Left lung (tissue), 10 donors: Measurements from ENCODE around the gene RFX2. TPM values are rescaled to one million over a fixed set of nuclear protein-coding genes. Genes with fewer than 3 reads are reported as not detected.

Experiments
- ATAC-seq: fragments of 200-7000 bp; cut with Tn5 transposase; one replicate; pipeline ENCODE4 v1.9.1; 2020; ENCODE audit warnings: moderate library complexity
- DNase-seq, 4 donors: peaks; one replicate each; pipeline ENCODE4 v3.0.0-alpha.2; 2013 to 2020
- H3K27ac ChIP-seq, 2 donors: fragments of 200-600 bp; sonication (generic) in 1 of 2; one replicate each; pipeline versions ENCODE4 v1.5.0 to v1.8.0; 2020 to 2021
- H3K27me3 ChIP-seq, 2 donors: fragments of 200-600 bp; sonication (generic) in 1 of 2; one replicate each; pipeline versions ENCODE4 v1.5.0 to v1.8.0; 2020 to 2021
- H3K36me3 ChIP-seq, 2 donors: fragments of 200-600 bp; sonication (generic) in 1 of 2; one replicate each; pipeline versions ENCODE4 v1.5.0 to v1.8.0; 2020 to 2021
- H3K4me1 ChIP-seq, 2 donors: fragments of 200-600 bp; one replicate each; pipeline ENCODE4 v1.8.0; 2021
- H3K4me3 ChIP-seq, 2 donors: fragments of 200-600 bp; sonication (generic) in 1 of 2; one replicate each; pipeline versions ENCODE4 v1.5.0 to v1.8.0; 2020 to 2021; ENCODE audit warnings: mild to moderate bottlenecking in 1 of 2
- H3K9me3 ChIP-seq, 2 donors: fragments of 200-600 bp; sonication (generic) in 1 of 2; one replicate each; pipeline versions ENCODE4 v1.5.0 to v1.8.0; 2020 to 2021
- intact Hi-C, 2 donors: fragments of 100-400 bp; cut with DNase I; formaldehyde crosslinking; loops; one replicate each; pipeline versions ENCODE4 v1.11.2 to v1.14.2; 2022
- polyA plus RNA-seq, 6 donors: library from polyadenylated mRNA; unstranded; fragments of 120-200 nt; gene quantifications; one replicate each; pipeline ENCODE4 v1.2.1, GENCODE V29; 2013; ENCODE audit not compliant: insufficient read length in 6 of 6
- total RNA-seq, 2 donors: library from RNA; stranded (reverse); fragmentation: NEBNext Ultra II Directional; extraction: Animal tissue kit (Norgen Biotek cat#: 25700); gene quantifications; one replicate each; pipeline ENCODE4 v1.2.1, GENCODE V29; 2021
- TF ChIP-seq, protein P1 (sequence below), 2 donors: fragments of 200-600 bp; sonication (generic) in 1 of 2; IDR thresholded peaks; one replicate each; pipeline versions ENCODE4 v1.5.0 to v1.8.0; 2021; ENCODE audit warnings: antibody characterized with exemption in 2 of 2
- donor health status: DM: no; HTN: yes; CAD: no.
- donor health status: DM: no; HTN: no; CAD: no.

The RFX2 gene
- total and polyA plus RNA-seq, 8 donors = 12.7 to 18.8 (median 16.5) TPM

DNA sequence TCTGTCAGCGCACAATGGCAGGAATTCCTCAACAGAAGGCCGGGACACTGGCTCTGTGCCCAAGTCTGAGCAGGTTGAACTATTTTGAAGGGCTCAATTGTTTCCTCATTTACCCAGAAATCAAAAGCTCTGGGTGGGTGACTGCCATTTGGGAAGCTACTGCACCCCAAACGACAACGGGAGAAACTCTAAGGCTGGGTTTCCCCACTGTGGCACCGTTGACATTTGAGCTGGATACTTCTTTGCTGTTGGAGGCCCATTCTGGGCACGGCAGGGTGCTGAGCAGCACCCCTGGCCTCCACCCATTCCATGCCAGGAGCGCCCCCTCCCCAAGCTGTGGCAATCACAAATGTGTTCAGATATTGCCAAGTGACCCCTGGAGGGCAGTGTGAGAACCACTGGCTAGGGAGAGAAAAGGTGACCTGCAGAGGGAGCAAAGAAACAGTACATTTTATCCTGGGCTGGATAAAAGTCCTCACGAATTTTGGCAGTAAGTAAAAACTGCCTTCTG, 62.5 kb downstream of the RFX2 start:
- TF ChIP-seq, protein P1, sequence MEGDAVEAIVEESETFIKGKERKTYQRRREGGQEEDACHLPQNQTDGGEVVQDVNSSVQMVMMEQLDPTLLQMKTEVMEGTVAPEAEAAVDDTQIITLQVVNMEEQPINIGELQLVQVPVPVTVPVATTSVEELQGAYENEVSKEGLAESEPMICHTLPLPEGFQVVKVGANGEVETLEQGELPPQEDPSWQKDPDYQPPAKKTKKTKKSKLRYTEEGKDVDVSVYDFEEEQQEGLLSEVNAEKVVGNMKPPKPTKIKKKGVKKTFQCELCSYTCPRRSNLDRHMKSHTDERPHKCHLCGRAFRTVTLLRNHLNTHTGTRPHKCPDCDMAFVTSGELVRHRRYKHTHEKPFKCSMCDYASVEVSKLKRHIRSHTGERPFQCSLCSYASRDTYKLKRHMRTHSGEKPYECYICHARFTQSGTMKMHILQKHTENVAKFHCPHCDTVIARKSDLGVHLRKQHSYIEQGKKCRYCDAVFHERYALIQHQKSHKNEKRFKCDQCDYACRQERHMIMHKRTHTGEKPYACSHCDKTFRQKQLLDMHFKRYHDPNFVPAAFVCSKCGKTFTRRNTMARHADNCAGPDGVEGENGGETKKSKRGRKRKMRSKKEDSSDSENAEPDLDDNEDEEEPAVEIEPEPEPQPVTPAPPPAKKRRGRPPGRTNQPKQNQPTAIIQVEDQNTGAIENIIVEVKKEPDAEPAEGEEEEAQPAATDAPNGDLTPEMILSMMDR (IDR thresholded peaks at IDR 0.05) = peak; percentile 40 to 48
- ATAC-seq (peak; percentile 79), DNase-seq (peak in 1 of 4 donors; percentile 74)
- H3K27me3 ChIP-seq = no peaks in the 10 kb centered on the region
- no peaks in the 10 kb centered on the region for H3K9me3 ChIP-seq
- no peak overlapping the region for H3K27ac ChIP-seq
- no peak overlapping the region for H3K4me3 ChIP-seq
- peaks cover 0 to 23% of the 10 kb centered on the region in 2 donors for H3K36me3 ChIP-seq
- intact Hi-C loops = loop anchor here in 1 of 2 donors (2.0 kb wide), 1 partner anchor 77 kb away; no protein-coding TSS in a partner anchor
- peaks cover 11 to 21% of the 10 kb centered on the region in 2 donors for H3K4me1 ChIP-seq

DNA sequence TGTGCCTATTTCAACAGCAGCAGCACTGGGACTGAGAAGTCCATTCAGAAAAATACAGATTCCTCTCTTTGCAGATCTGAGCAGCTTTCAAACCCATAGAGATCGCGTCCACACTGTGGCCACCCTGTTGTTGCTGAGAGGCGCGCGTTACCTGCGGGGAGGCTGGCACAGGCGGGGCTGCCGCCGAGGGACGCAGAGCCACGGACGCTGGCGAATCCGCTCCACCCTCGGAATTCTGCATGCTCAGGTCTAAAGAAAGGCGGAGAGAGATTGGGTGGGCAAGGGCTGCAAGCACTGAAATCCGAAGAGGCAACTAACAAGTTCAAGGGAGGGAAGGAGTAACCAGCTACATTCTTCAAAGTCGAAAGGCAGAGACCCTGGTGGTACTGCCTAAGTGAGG, 63.0 kb downstream of the RFX2 start:
- no peak for ATAC-seq

DNA sequence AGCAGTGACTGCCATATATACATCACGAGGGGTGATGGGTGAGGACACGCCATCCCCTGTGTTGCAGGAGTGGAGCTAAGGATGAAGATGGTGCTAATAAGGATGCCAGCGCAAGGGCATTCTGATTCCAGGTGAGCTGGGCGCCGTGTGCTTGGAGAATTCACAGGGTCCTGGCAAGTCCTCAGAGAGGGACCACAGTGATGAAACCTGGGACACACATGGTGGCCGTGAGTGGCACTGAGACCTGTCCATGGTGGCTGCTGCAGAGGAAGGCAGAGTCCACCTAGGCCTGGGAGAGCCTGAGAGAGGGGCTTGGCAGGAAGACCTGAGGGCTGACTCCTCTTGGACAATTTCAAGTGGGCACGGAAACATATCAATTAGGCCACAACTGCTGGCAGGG, 65.2 kb downstream of the RFX2 start:
- H3K27ac ChIP-seq = no peak overlapping the region
- H3K27me3 ChIP-seq = no peaks in the 10 kb centered on the region
- H3K4me3 ChIP-seq = no peak overlapping the region
- H3K9me3 ChIP-seq = no peaks in the 10 kb centered on the region
- H3K4me1 ChIP-seq = peaks cover 11 to 21% of the 10 kb centered on the region in 2 donors
- TF ChIP-seq, protein P1 (IDR thresholded peaks at IDR 0.05) = no peak
- DNase-seq (no peak), ATAC-seq (no peak)
- H3K36me3 ChIP-seq = peaks cover 0 to 47% of the 10 kb centered on the region in 2 donors
- intact Hi-C loops = no loop called here

More for the DNA sequence above, 63.0 kb downstream of the RFX2 start:
- Histone ChIP-seq H3K9me3 (no peaks in the 10 kb centered on the region), H3K4me1 (peaks cover 11 to 21% of the 10 kb centered on the region in 2 donors), H3K4me3 (no peak overlapping the region), H3K36me3 (peaks cover 0 to 27% of the 10 kb centered on the region in 2 donors), H3K27me3 (no peaks in the 10 kb centered on the region), H3K27ac (no peak overlapping the region)
- no peak for DNase-seq
- TF ChIP-seq, protein P1 (IDR thresholded peaks at IDR 0.05) = no peak
- intact Hi-C loops = no loop called here

DNA sequence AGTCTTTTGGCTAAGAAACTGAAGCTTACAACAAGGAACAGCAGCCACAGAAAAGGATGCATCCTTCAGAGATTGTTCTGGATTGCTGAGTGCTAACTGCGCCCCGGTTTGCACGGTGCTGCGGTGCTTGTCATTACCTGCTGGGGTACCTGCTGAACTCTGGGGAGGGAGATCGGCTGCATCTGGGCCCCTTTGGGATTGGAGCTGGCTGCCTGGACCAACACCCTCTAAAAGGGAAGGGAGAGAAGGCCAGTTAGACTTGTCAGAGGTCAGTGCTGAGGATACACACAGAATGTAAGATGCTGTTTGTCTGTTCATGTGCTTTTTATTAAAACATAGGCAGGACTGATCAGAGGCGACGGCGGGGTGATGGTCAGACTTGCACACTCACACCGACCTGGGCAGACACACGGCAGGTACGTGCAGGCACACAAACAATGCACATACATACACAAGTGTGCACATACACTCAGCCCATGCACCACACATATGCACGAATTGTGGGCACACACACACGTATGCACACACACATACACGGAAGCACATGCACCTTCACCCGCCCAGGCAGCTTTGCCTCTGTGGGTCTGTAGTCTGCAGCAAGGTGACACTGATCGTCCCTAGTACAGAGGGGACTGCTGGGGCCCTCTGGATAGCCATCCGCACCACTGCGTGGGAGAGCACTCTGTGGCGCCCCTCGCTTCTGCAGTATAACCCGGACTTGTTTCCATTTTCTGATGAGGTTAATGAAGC, 66.1 kb downstream of the RFX2 start:
- Histone ChIP-seq H3K27ac (no peak overlapping the region), H3K36me3 (peaks cover 0 to 56% of the 10 kb centered on the region in 2 donors), H3K4me1 (peaks cover 11 to 18% of the 10 kb centered on the region in 2 donors), H3K27me3 (no peaks in the 10 kb centered on the region), H3K9me3 (no peaks in the 10 kb centered on the region), H3K4me3 (no peak overlapping the region)
- ATAC-seq = no peak
- intact Hi-C loops = no loop called here
- TF ChIP-seq, protein P1 (IDR thresholded peaks at IDR 0.05) = no peak
- no peak for DNase-seq
